OCI-LY7 (cell line): ENCODE data around the gene C2CD4C. TPM values are rescaled to one million over a fixed set of nuclear protein-coding genes. Genes with fewer than 3 reads are reported as not detected.

ENCODE experiments used
- BruUV-seq: library from RNA; stranded (reverse); fragments of 400-500 nt; replicated peaks from 2 replicates; lab custom pipeline; 2021; lab: Mats Ljungman, UMichigan
- CTCF ChIA-PET: fragments of 300-600 bp; sonication (Branson Sonifier 250); formaldehyde crosslinking; loops from one replicate; lab custom pipeline; 2022; ENCODE audit warnings: antibody characterized with exemption; ENCODE audit not compliant: unreplicated experiment; lab: Charles Lee
- POLR2A ChIA-PET: fragments of 300-600 bp; sonication (Branson Sonifier 250); formaldehyde crosslinking; loops from one replicate; lab custom pipeline; 2022; ENCODE audit warnings: antibody characterized with exemption; lab: Charles Lee
- DNase-seq: peaks from one replicate; pipeline ENCODE4 v3.0.0-alpha.2; 2015; ENCODE audit warnings: low spot score
- H2AFZ ChIP-seq: fragments of 200-600 bp; sonication (generic), shearing (Covaris generic); 2 replicates; pipeline ENCODE4 v1.6.1; 2014; ENCODE audit warnings: mild to moderate bottlenecking, antibody characterized with exemption, low read length, moderate library complexity
- H3K27ac ChIP-seq: fragments of 200-600 bp; sonication (generic); 2 replicates; pipeline ENCODE4 v1.5.1; 2014; ENCODE audit warnings: mixed run types, low read depth, mild to moderate bottlenecking, moderate library complexity, low read length, inconsistent platforms; ENCODE audit not compliant: poor library complexity, severe bottlenecking
- H3K36me3 ChIP-seq: fragments of 200-600 bp; sonication (generic); 2 replicates; pipeline ENCODE4 v1.6.1; 2014; ENCODE audit warnings: mild to moderate bottlenecking, antibody characterized with exemption, low read length, moderate library complexity, mixed read lengths; ENCODE audit not compliant: insufficient read depth
- H3K4me1 ChIP-seq: fragments of 200-600 bp; sonication (generic); 2 replicates; pipeline ENCODE4 v1.5.1; 2014; ENCODE audit warnings: mild to moderate bottlenecking, low read length; ENCODE audit not compliant: insufficient read depth, poor library complexity, severe bottlenecking
- H3K4me2 ChIP-seq: fragments of 200-600 bp; sonication (generic); 2 replicates; pipeline ENCODE4 v1.6.1; 2014; ENCODE audit warnings: mild to moderate bottlenecking, low read length
- H3K4me3 ChIP-seq: fragments of 200-600 bp; sonication (generic); 2 replicates; pipeline ENCODE4 v1.5.1; 2014; ENCODE audit warnings: mild to moderate bottlenecking, low read depth, low read length; ENCODE audit not compliant: poor library complexity, severe bottlenecking
- H3K79me2 ChIP-seq: fragments of 200-600 bp; sonication (generic); 2 replicates; pipeline ENCODE4 v1.6.1; 2016; ENCODE audit warnings: low read depth, mild to moderate bottlenecking, low read length, moderate library complexity, mixed read lengths; ENCODE audit not compliant: insufficient read depth
- H3K9me2 ChIP-seq: fragments of 200-600 bp; sonication (generic); 2 replicates; pipeline ENCODE4 v1.6.1; 2016; ENCODE audit warnings: mild to moderate bottlenecking, low read length, mixed read lengths; ENCODE audit not compliant: insufficient read depth
- H3K9me3 ChIP-seq: fragments of 200-600 bp; sonication (generic); 2 replicates; pipeline ENCODE4 v1.6.1; 2014; ENCODE audit warnings: mild to moderate bottlenecking, mixed run types, low read length, mixed read lengths
- H4K20me1 ChIP-seq: fragments of 200-600 bp; sonication (generic); 2 replicates; pipeline ENCODE4 v1.6.1; 2014; ENCODE audit warnings: mild to moderate bottlenecking, antibody characterized with exemption, low read length, moderate library complexity, mixed read lengths; ENCODE audit not compliant: insufficient read depth
- EZH2phosphoT487 ChIP-seq: fragments of 200-600 bp; sonication (generic); IDR thresholded peaks from 2 replicates; pipeline ENCODE4 v1.6.1; 2018; ENCODE audit warnings: low read depth, borderline replicate concordance, mild to moderate bottlenecking, mixed run types, antibody characterized with exemption, low read length, moderate library complexity, mixed read lengths
- intact Hi-C: fragments of 100-400 bp; cut with micrococcal nuclease; formaldehyde crosslinking; loops from one replicate; pipeline ENCODE4 v1.10.0; 2022; ENCODE audit not compliant: unreplicated experiment
- total RNA-seq, 2 experiments: library from RNA; depleted of rRNA in 1 of 2; stranded (reverse); fragments of >200 nt in 1 of 2; shearing (Covaris generic) in 1 of 2; gene quantifications; 2 replicates each; pipeline ENCODE4 v1.2.3, GENCODE V29; 2014 to 2022
- TF ChIP-seq, protein P1 (sequence below): fragments of 200-600 bp; sonication (generic); conservative IDR thresholded peaks from 2 replicates; pipeline ENCODE4 v1.5.1; 2014; ENCODE audit warnings: mild to moderate bottlenecking, antibody characterized with exemption, low read length, moderate library complexity, mixed read lengths

The C2CD4C gene
- total RNA-seq, 2 experiments from 2014 or later, result 0.16 to 0.59 TPM

DNA sequence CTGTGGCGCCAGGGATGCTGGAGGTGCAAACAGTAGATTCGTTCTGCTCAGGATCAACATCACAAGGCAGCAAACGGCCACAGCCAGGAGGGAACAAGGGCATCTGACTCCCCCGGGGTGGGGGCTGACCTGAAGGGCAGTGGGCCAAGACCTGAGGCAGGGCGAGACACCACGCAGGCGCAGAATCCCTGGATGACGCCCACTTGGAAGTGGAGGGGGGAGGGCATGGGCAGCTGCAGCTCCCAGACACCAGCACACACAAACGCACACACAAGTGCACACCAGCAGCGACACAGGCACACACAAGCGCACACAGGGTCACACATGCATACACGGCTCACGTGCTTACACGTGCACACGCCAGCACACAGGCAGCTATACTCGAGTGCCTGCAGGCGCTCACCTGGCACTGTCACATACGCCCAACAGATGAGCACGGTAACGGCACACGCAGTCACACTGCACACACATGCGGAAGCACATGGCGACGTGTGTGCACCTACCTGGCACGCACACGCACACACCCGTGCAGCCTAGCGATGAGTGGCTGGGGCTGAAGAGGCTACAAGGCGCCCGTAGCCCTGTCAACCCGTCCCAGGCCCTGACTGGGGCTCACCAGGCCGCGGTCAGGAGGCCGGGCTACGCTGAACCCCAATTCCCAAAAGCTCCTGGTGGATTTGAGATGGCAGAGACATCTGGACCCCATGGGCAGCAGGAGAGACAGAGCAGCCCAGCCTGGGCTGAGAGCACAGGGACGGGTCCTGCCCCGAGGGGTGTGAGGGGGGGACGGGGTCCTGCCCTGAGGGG is 5.5 kb downstream of the C2CD4C start:
- CTCF ChIA-PET, result no interaction called here

DNA sequence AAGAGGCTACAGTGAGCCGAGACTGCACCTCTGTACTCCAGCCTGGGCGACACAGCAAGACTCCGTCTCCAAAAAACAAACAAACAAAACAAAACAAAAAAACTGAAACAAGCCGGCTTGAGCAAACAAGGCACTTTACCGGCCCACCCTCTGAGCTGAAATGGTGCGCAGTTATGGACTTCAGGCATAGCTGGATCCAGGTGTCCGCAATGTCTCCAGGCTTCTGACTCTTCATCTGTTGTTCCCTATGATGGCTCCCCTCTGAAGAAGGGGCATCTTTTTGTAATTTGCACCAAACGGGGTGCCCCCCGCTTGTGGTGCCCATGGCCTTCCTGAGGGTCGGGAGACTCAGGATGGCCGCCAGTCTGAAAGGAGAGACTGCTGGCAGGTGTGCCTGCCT is 6.2 kb downstream of the C2CD4C start:
- no peaks in the 10 kb centered on the region for H3K4me1 ChIP-seq
- BruUV-seq, result no TSS peak
- no peak overlapping the region for H3K27ac ChIP-seq
- H3K36me3 ChIP-seq, result no peaks in the 10 kb centered on the region
- H4K20me1 ChIP-seq, result no peaks in the 10 kb centered on the region
- no peaks in the 10 kb centered on the region for H3K9me2 ChIP-seq
- POLR2A ChIA-PET, result no interaction called here
- no peak overlapping the region for H2AFZ ChIP-seq
- CTCF ChIA-PET, result no interaction called here
- no peak for DNase-seq
- no peak overlapping the region for H3K4me3 ChIP-seq
- no peak overlapping the region for H3K4me2 ChIP-seq
- no peak for TF ChIP-seq EZH2phosphoT487
- TF ChIP-seq, protein P1, sequence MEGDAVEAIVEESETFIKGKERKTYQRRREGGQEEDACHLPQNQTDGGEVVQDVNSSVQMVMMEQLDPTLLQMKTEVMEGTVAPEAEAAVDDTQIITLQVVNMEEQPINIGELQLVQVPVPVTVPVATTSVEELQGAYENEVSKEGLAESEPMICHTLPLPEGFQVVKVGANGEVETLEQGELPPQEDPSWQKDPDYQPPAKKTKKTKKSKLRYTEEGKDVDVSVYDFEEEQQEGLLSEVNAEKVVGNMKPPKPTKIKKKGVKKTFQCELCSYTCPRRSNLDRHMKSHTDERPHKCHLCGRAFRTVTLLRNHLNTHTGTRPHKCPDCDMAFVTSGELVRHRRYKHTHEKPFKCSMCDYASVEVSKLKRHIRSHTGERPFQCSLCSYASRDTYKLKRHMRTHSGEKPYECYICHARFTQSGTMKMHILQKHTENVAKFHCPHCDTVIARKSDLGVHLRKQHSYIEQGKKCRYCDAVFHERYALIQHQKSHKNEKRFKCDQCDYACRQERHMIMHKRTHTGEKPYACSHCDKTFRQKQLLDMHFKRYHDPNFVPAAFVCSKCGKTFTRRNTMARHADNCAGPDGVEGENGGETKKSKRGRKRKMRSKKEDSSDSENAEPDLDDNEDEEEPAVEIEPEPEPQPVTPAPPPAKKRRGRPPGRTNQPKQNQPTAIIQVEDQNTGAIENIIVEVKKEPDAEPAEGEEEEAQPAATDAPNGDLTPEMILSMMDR, result no peak
- intact Hi-C loops, result no loop called here
- no peaks in the 10 kb centered on the region for H3K9me3 ChIP-seq
- no peaks in the 10 kb centered on the region for H3K79me2 ChIP-seq

More for the DNA sequence above, 5.5 kb downstream of the C2CD4C start:
- no TSS peak for BruUV-seq
- POLR2A ChIA-PET, result no interaction called here
- no peaks in the 10 kb centered on the region for H3K36me3 ChIP-seq
- TF ChIP-seq EZH2phosphoT487, result no peak
- TF ChIP-seq, protein P1, result no peak
- H3K4me2 ChIP-seq, result no peak overlapping the region
- peaks cover under 1% of the 10 kb centered on the region for H3K4me1 ChIP-seq
- H4K20me1 ChIP-seq, result no peaks in the 10 kb centered on the region
- H3K9me3 ChIP-seq, result no peaks in the 10 kb centered on the region
- intact Hi-C loops, result no loop called here
- no peak for DNase-seq
- no peaks in the 10 kb centered on the region for H3K9me2 ChIP-seq
- H3K79me2 ChIP-seq, result no peaks in the 10 kb centered on the region
- H2AFZ ChIP-seq, result no peak overlapping the region
- no peak overlapping the region for H3K27ac ChIP-seq
- no peak overlapping the region for H3K4me3 ChIP-seq

DNA sequence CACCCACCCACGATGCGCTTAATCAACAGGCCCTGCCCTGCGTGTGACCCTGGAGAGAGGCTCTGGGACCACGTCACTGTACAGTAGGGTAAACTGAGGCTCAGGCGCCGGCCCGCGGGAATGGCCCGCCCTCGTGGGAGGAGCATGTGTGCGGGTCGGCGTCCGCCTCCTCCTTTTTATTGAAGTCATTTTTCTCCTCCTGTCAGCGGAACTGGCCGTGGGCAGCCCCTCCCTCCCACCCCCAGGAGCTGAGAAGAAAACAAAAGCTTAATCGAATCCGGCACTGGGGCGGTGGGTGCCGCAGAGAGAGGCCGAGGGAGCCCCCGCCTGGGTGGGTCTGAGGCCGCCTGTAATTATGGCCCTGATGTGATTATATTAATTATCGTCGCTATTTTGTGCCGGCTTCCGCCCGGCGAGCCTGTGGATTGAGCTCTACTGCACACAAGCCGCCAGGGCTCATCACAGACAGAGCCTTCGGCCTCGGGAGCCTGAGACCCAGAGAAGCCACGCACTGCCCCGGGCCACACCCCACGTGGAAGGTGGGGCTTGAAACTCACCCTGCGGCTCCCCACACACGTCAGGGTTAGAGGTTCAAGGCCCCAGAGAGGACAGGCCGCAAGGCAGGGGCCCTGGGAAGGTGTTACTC is 7.0 kb downstream of the C2CD4C start:
- Histone ChIP-seq H3K79me2 (no peaks in the 10 kb centered on the region), H3K9me2 (no peaks in the 10 kb centered on the region), H3K4me1 (no peaks in the 10 kb centered on the region), H3K27ac (no peak overlapping the region), H3K4me3 (no peak overlapping the region), H3K4me2 (no peak overlapping the region), H2AFZ (no peak overlapping the region), H3K9me3 (no peaks in the 10 kb centered on the region), H4K20me1 (no peaks in the 10 kb centered on the region), H3K36me3 (no peaks in the 10 kb centered on the region)
- TF ChIP-seq, protein P1, result no peak
- TF ChIP-seq EZH2phosphoT487, result no peak
- POLR2A ChIA-PET, result no interaction called here
- DNase-seq, result no peak
- intact Hi-C loops, result no loop called here
- CTCF ChIA-PET, result no interaction called here
- BruUV-seq, result no TSS peak
